Neural cell (in vitro differentiated cells): ENCODE results near the gene KRT32. TPM values are rescaled to one million over a fixed set of nuclear protein-coding genes. Genes with fewer than 3 reads are reported as not detected.

Source experiments
- H2AFZ ChIP-seq: fragments of 200-600, 300-800 bp; sonication (generic), shearing (Covaris generic); 2 replicates; pipeline ENCODE4 v1.6.0; 2014; ENCODE audit warnings: low read depth, mild to moderate bottlenecking, antibody characterized with exemption, low read length, moderate library complexity
- H3F3A ChIP-seq: fragments of 200-600 bp; shearing (Covaris generic); 2 replicates; pipeline ENCODE4 v1.6.1; 2016; ENCODE audit warnings: mild to moderate bottlenecking, moderate library complexity, mixed read lengths, antibody characterized with exemption, low read length; ENCODE audit not compliant: insufficient read depth, poor library complexity, severe bottlenecking
- H3K27ac ChIP-seq: fragments of 200-600, 300-800 bp; sonication (generic), shearing (Covaris generic); 2 replicates; pipeline ENCODE4 v1.5.1; 2014; ENCODE audit warnings: mild to moderate bottlenecking, low read length, moderate library complexity
- H3K27me3 ChIP-seq: fragments of 300-800, 200-600 bp; sonication (generic), shearing (Covaris generic); 2 replicates; pipeline ENCODE4 v1.6.0; 2014; ENCODE audit warnings: mild to moderate bottlenecking, low read depth, low read length, moderate library complexity; ENCODE audit not compliant: insufficient read depth
- H3K36me3 ChIP-seq: fragments of 300-800, 200-600 bp; sonication (generic), shearing (Covaris generic); 2 replicates; pipeline ENCODE4 v1.5.1; 2014; ENCODE audit warnings: mild to moderate bottlenecking, antibody characterized with exemption, low read length, moderate library complexity; ENCODE audit not compliant: insufficient read depth
- H3K4me2 ChIP-seq: fragments of 300-800, 200-600 bp; sonication (generic), shearing (Covaris generic); 2 replicates; pipeline ENCODE4 v1.6.0; 2014; ENCODE audit warnings: mild to moderate bottlenecking, low read length
- H3K4me3 ChIP-seq: fragments of 300-800, 200-600 bp; sonication (generic), shearing (Covaris generic); 2 replicates; pipeline ENCODE4 v1.5.1; 2014; ENCODE audit warnings: mild to moderate bottlenecking, low read length, moderate library complexity
- H3K79me2 ChIP-seq: fragments of 200-600 bp; shearing (Covaris generic); replicated peaks from 2 replicates; pipeline ENCODE4 v1.6.0; 2014; ENCODE audit warnings: mild to moderate bottlenecking, low read length, moderate library complexity; ENCODE audit not compliant: insufficient read depth
- H3K9ac ChIP-seq: fragments of 300-800, 200-600 bp; sonication (generic), shearing (Covaris generic); 2 replicates; pipeline ENCODE4 v1.6.1; 2016; ENCODE audit warnings: mild to moderate bottlenecking, low read length, mixed read lengths
- H3K9me2 ChIP-seq: fragments of 200-600 bp; shearing (Covaris generic); 2 replicates; pipeline ENCODE4 v1.6.1; 2016; ENCODE audit warnings: mild to moderate bottlenecking, low read length, mixed read lengths; ENCODE audit not compliant: insufficient read depth
- H3K9me3 ChIP-seq: fragments of 200-600, 300-800 bp; sonication (generic), shearing (Covaris generic); 2 replicates; pipeline ENCODE4 v1.6.1; 2016; ENCODE audit warnings: mild to moderate bottlenecking, mixed run types, low read length, moderate library complexity, mixed read lengths
- H4K20me1 ChIP-seq: fragments of 200-600 bp; shearing (Covaris generic); 2 replicates; pipeline ENCODE4 v1.6.1; 2016; ENCODE audit warnings: mild to moderate bottlenecking, mixed run types; ENCODE audit not compliant: insufficient read depth
- CTCF ChIP-seq: fragments of 450-650 bp; IDR thresholded peaks from 2 replicates; pipeline ENCODE4 v1.5.1; 2014; ENCODE audit warnings: antibody characterized with exemption, mild to moderate bottlenecking, moderate library complexity; ENCODE audit not compliant: poor library complexity, severe bottlenecking
- EP300 ChIP-seq: fragments of 450-650 bp; conservative IDR thresholded peaks from 2 replicates; pipeline ENCODE4 v1.6.1; 2014; ENCODE audit warnings: antibody characterized with exemption, mild to moderate bottlenecking, moderate library complexity; ENCODE audit not compliant: poor library complexity, severe bottlenecking
- EZH2 ChIP-seq: fragments of 200-600, 300-800 bp; shearing (Covaris generic), sonication (generic); IDR thresholded peaks from 2 replicates; pipeline ENCODE4 v1.6.1; 2014; ENCODE audit warnings: antibody characterized with exemption, low read length, borderline replicate concordance, mild to moderate bottlenecking; ENCODE audit not compliant: insufficient read depth, poor library complexity, severe bottlenecking
- MXI1 ChIP-seq: fragments of 450-650 bp; conservative IDR thresholded peaks from 2 replicates; pipeline ENCODE4 v1.6.1; 2014; ENCODE audit warnings: antibody characterized with exemption, mild to moderate bottlenecking; ENCODE audit not compliant: poor library complexity, severe bottlenecking
- POLR2AphosphoS5 ChIP-seq: IDR thresholded peaks from 2 replicates; pipeline ENCODE4 v1.6.1; 2012
- RAD21 ChIP-seq: fragments of 450-650 bp; conservative IDR thresholded peaks from 2 replicates; pipeline ENCODE4 v1.6.1; 2014; ENCODE audit warnings: antibody characterized with exemption, mild to moderate bottlenecking, moderate library complexity
- REST ChIP-seq: IDR thresholded peaks from 2 replicates; pipeline ENCODE4 v1.6.1; 2012; ENCODE audit warnings: borderline replicate concordance
- SMC3 ChIP-seq: fragments of 450-650 bp; conservative IDR thresholded peaks from 2 replicates; pipeline ENCODE4 v1.6.1; 2014; ENCODE audit warnings: antibody characterized with exemption, mild to moderate bottlenecking, moderate library complexity; ENCODE audit not compliant: poor library complexity
- TAF1 ChIP-seq: IDR thresholded peaks from 2 replicates; pipeline ENCODE4 v1.6.1; 2012; ENCODE audit warnings: low read depth
- polyA plus RNA-seq: library from polyadenylated mRNA; depleted of rRNA; stranded (reverse); fragments of >200 nt; gene quantifications from 2 replicates; pipeline ENCODE4 v1.2.3, GENCODE V29; 2014

The KRT32 gene
- polyA plus RNA-seq, 1 donor from 2014 or later: not detected

DNA sequence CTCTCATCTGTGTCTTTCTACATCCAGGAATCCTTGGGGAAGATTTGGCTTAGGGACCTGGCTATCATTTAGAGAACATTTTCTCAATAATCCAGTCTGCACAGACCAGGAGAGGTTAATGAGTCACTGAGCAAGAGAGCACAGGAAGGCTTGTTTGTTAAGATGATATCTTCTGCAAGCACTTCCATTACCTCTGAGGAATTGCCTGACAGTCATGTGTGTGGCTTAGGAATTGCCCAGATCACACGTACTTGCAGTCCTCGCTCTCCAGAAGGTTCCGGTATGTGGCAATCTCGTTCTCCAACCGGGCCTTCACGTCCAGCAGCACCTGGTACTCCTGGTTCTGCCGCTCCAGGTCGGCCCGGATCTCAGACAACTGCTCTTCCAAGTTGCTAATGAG is 46.1 kb downstream of the KRT32 start:
- Histone ChIP-seq H3F3A (no peaks in the 10 kb centered on the region), H3K36me3 (no peaks in the 10 kb centered on the region), H2AFZ (no peak overlapping the region), H3K9me2 (no peaks in the 10 kb centered on the region), H3K4me3 (no peak overlapping the region), H3K4me2 (no peak overlapping the region), H3K9ac (no peak overlapping the region), H3K27me3 (no peaks in the 10 kb centered on the region), H3K79me2 (no peaks in the 10 kb centered on the region), H4K20me1 (no peaks in the 10 kb centered on the region), H3K27ac (no peak overlapping the region), H3K9me3 (no peaks in the 10 kb centered on the region)
- TF ChIP-seq MXI1 (no peak), TAF1 (no peak), EP300 (no peak), RAD21 (no peak), CTCF (no peak), POLR2AphosphoS5 (no peak), SMC3 (no peak), REST (no peak), EZH2 (no peak)

DNA sequence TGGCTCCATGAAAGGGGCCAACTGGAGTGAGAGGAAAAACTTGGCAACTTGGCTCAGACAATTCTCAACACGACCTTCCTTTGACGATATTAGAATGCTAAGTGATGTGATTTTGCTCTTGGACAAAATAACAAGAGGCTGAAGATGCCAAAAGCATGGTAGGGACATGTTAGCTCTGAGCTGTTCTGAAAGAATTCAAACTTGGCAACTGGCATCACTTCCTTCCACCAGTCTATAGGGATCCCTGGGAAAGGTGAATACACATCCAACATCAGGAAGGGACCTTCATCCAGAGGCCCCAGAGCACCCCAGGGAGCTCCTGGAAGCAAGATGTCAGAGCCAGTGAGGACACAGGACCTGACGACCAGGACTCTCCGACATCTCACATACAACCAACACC is 47.1 kb downstream of the KRT32 start:
- Histone ChIP-seq H3K9ac (no peak overlapping the region), H3K9me3 (no peaks in the 10 kb centered on the region), H3K9me2 (no peaks in the 10 kb centered on the region), H3K27ac (no peak overlapping the region), H3K4me2 (no peak overlapping the region), H2AFZ (no peak overlapping the region), H3K27me3 (no peaks in the 10 kb centered on the region), H3K4me3 (no peak overlapping the region), H4K20me1 (no peaks in the 10 kb centered on the region), H3F3A (no peaks in the 10 kb centered on the region), H3K79me2 (no peaks in the 10 kb centered on the region), H3K36me3 (no peaks in the 10 kb centered on the region)
- no peak for TF ChIP-seq EP300
- TF ChIP-seq RAD21: no peak
- no peak for TF ChIP-seq REST
- no peak for TF ChIP-seq EZH2
- no peak for TF ChIP-seq CTCF
- no peak for TF ChIP-seq TAF1
- TF ChIP-seq SMC3: no peak
- no peak for TF ChIP-seq POLR2AphosphoS5
- no peak for TF ChIP-seq MXI1
